Activated T-helper 1 cell treated with anti-CD3 and anti-CD28 coated beads, Interleukin-12 subunit alpha, Interleukin-12 subunit beta, Interleukin-2, Interleukin-4 antibody, amounts not matched to agents 30 ng/mL and 10 ng/mL and 1 ng/mL, durations not matched to agents 14 hours and 24 hours and 36 hours (primary cell): ENCODE measurements around the gene HAPLN3. TPM values are rescaled to one million over a fixed set of nuclear protein-coding genes. Genes with fewer than 3 reads are reported as not detected.

Experiments used
- DNase-seq: peaks from one replicate; pipeline ENCODE4 v3.0.0; 2021; ENCODE audit warnings: low spot score
- H3K27ac Mint-ChIP-seq: one replicate; pipeline ENCODE4 v1.8.0; 2021; ENCODE audit warnings: mild to moderate bottlenecking, mixed read lengths
- H3K27me3 Mint-ChIP-seq: one replicate; pipeline ENCODE4 v1.8.0; 2022; ENCODE audit warnings: mild to moderate bottlenecking, moderate library complexity, mixed read lengths; ENCODE audit not compliant: insufficient read depth
- H3K36me3 Mint-ChIP-seq: one replicate; pipeline ENCODE4 v1.8.0; 2021; ENCODE audit warnings: low read depth, mixed read lengths
- H3K4me1 Mint-ChIP-seq: one replicate; pipeline ENCODE4 v1.8.0; 2021; ENCODE audit warnings: low read depth, mixed read lengths
- H3K4me3 Mint-ChIP-seq: one replicate; pipeline ENCODE4 v1.8.0; 2021; ENCODE audit warnings: mild to moderate bottlenecking, moderate library complexity, mixed read lengths
- H3K9me3 Mint-ChIP-seq: one replicate; pipeline ENCODE4 v1.8.0; 2021; ENCODE audit warnings: mixed read lengths
- intact Hi-C: fragments of 100-400 bp; cut with micrococcal nuclease; formaldehyde crosslinking; loops from one replicate; pipeline ENCODE4 v1.15.1; 2024
- total RNA-seq: library from RNA; stranded (reverse); gene quantifications from 2 replicates; pipeline ENCODE4 v1.2.3, GENCODE V29; 2022

HAPLN3 gene
- total RNA-seq, 1 donor from 2014 or later, result 85.8 TPM

- Mint-ChIP-seq H3K9me3 (no peaks in the 10 kb centered on the region), H3K36me3 (no peaks in the 10 kb centered on the region), H3K27me3 (peaks cover 3% of the 10 kb centered on the region), H3K4me3 (no peak overlapping the region), H3K27ac (no peak overlapping the region), H3K4me1 (no peaks in the 10 kb centered on the region)
- DNase-seq, result no peak
- intact Hi-C loops, result no loop called here
These were observed 31.9 kb downstream of the HAPLN3 start for GRCh38 chr15:88863412-88863811.

GRCh38 chr15:88860212-88860611, 35.1 kb downstream of the HAPLN3 start:
- H3K4me3 Mint-ChIP-seq, result no peak overlapping the region
- no peak for DNase-seq
- peaks cover 3% of the 10 kb centered on the region for H3K27me3 Mint-ChIP-seq
- intact Hi-C loops, result no loop called here
- H3K27ac Mint-ChIP-seq, result no peak overlapping the region
- no peaks in the 10 kb centered on the region for H3K36me3 Mint-ChIP-seq
- H3K9me3 Mint-ChIP-seq, result peaks cover under 1% of the 10 kb centered on the region
- H3K4me1 Mint-ChIP-seq, result no peaks in the 10 kb centered on the region

DNA sequence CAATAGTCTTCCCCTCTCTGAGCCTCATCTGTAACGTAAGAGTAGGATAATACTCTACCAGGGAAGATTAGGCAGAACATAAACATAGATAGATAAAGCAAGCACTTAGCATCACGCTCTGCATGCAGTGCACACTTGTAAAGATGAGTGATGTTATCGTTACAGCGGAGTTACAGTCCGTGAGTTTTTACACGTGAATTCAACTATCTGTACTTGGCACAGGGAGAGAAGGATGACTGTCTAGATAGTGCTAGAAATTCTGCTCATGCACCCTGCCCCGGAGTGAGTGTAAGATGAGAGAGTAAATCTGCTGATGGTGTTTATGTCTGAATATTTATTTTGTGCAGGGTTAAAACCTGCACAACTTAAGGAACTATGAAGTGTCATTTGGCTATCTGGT, 35.8 kb downstream of the HAPLN3 start:
- no peak overlapping the region for H3K27ac Mint-ChIP-seq
- intact Hi-C loops, result no loop called here
- H3K4me1 Mint-ChIP-seq, result no peaks in the 10 kb centered on the region
- peaks cover 7% of the 10 kb centered on the region for H3K9me3 Mint-ChIP-seq
- peaks cover 3% of the 10 kb centered on the region for H3K27me3 Mint-ChIP-seq
- no peak for DNase-seq
- no peaks in the 10 kb centered on the region for H3K36me3 Mint-ChIP-seq
- H3K4me3 Mint-ChIP-seq, result no peak overlapping the region

DNA sequence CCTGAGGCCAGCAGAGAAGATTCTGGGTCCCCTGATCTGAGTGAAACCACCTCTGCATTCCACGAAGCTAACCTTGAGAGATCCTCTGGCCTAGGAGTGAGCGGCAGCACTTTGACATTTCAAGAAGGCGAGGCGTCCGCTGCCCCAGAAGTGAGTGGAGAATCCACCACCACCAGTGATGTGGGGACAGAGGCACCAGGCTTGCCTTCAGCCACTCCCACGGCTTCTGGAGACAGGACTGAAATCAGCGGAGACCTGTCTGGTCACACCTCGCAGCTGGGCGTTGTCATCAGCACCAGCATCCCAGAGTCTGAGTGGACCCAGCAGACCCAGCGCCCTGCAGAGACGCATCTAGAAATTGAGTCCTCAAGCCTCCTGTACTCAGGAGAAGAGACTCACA, 36.4 kb downstream of the HAPLN3 start:
- H3K4me1 Mint-ChIP-seq, result no peaks in the 10 kb centered on the region
- no peak for DNase-seq
- peaks cover 3% of the 10 kb centered on the region for H3K27me3 Mint-ChIP-seq
- H3K9me3 Mint-ChIP-seq, result peaks cover 9% of the 10 kb centered on the region
- H3K27ac Mint-ChIP-seq, result no peak overlapping the region
- no peak overlapping the region for H3K4me3 Mint-ChIP-seq
- intact Hi-C loops, result no loop called here
- H3K36me3 Mint-ChIP-seq, result no peaks in the 10 kb centered on the region

GRCh38 chr15:88852476-88852875, 42.9 kb downstream of the HAPLN3 start:
- intact Hi-C loops, result no loop called here
- Mint-ChIP-seq H3K9me3 (peaks cover 12% of the 10 kb centered on the region), H3K27ac (no peak overlapping the region), H3K4me1 (no peaks in the 10 kb centered on the region), H3K4me3 (no peak overlapping the region), H3K36me3 (no peaks in the 10 kb centered on the region), H3K27me3 (no peaks in the 10 kb centered on the region)
- DNase-seq, result no peak

GRCh38 chr15:88849376-88850072, 45.8 kb downstream of the HAPLN3 start:
- H3K36me3 Mint-ChIP-seq, result no peaks in the 10 kb centered on the region
- no peaks in the 10 kb centered on the region for H3K27me3 Mint-ChIP-seq
- H3K4me1 Mint-ChIP-seq, result peaks cover 7% of the 10 kb centered on the region
- no peak overlapping the region for H3K27ac Mint-ChIP-seq
- H3K9me3 Mint-ChIP-seq, result peaks cover 5% of the 10 kb centered on the region
- H3K4me3 Mint-ChIP-seq, result no peak overlapping the region
- intact Hi-C loops, result no loop called here
- no peak for DNase-seq

GRCh38 chr15:88848203-88848602, 47.1 kb downstream of the HAPLN3 start:
- Mint-ChIP-seq H3K27me3 (no peaks in the 10 kb centered on the region), H3K36me3 (no peaks in the 10 kb centered on the region), H3K4me3 (no peak overlapping the region), H3K9me3 (no peaks in the 10 kb centered on the region), H3K4me1 (peaks cover 9% of the 10 kb centered on the region), H3K27ac (no peak overlapping the region)
- intact Hi-C loops, result no loop called here
- DNase-seq, result no peak

GRCh38 chr15:88847144-88847543, 48.2 kb downstream of the HAPLN3 start:
- H3K4me3 Mint-ChIP-seq, result no peak overlapping the region
- peaks cover 9% of the 10 kb centered on the region for H3K4me1 Mint-ChIP-seq
- intact Hi-C loops, result no loop called here
- H3K36me3 Mint-ChIP-seq, result no peaks in the 10 kb centered on the region
- no peak for DNase-seq
- no peak overlapping the region for H3K27ac Mint-ChIP-seq
- no peaks in the 10 kb centered on the region for H3K9me3 Mint-ChIP-seq
- no peaks in the 10 kb centered on the region for H3K27me3 Mint-ChIP-seq

DNA sequence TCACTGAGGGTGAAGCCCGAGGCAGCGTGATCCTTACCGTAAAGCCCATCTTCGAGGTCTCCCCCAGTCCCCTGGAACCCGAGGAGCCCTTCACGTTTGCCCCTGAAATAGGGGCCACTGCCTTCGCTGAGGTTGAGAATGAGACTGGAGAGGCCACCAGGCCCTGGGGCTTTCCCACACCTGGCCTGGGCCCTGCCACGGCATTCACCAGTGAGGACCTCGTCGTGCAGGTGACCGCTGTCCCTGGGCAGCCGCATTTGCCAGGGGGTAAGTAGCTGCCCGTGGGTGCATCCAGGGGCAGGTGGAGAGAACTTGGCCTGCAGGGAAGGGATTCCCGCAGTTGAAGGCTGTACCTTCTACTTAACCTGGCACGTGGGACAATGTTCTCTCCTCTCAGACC, 49.7 kb downstream of the HAPLN3 start:
- Mint-ChIP-seq H3K27ac (no peak overlapping the region), H3K4me3 (no peak overlapping the region), H3K4me1 (peaks cover 9% of the 10 kb centered on the region), H3K27me3 (no peaks in the 10 kb centered on the region), H3K9me3 (no peaks in the 10 kb centered on the region), H3K36me3 (no peaks in the 10 kb centered on the region)
- DNase-seq, result no peak
- intact Hi-C loops, result no loop called here

DNA sequence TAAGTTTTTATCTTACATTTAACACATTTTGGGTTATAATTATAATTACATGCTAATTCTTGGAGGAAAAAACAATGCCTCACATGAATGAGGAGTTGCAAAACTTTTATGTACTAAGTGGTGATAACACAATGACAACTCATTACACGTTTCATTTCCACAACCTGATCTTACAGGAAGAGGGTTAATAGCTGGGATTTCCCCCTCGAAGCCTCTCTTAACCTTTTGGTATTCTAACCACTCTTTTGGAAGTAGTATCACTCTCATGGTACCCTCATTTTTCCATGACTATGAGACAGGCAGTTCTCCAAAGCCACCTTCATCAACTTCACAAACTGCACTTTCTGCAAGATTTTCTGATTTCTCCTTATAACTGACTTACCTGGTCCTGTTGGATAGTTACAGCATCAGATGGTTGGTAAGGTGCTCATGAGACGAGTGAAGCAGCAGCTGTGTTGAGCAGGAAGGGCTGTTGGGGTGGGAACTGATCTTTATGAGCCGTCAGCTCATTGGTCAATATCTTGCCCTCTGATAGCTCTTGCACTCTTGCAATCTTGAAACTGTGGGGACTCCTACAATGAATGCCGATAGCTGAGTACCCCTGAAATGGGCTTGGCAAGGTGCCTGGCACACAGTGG, 50.5 kb downstream of the HAPLN3 start:
- DNase-seq, result no peak
- Mint-ChIP-seq H3K4me1 (peaks cover 9% of the 10 kb centered on the region), H3K36me3 (no peaks in the 10 kb centered on the region), H3K4me3 (no peak overlapping the region), H3K27ac (no peak overlapping the region), H3K9me3 (no peaks in the 10 kb centered on the region), H3K27me3 (peaks cover 2% of the 10 kb centered on the region)
- intact Hi-C loops, result no loop called here

GRCh38 chr15:88843334-88843733, 52.0 kb downstream of the HAPLN3 start:
- intact Hi-C loops, result no loop called here
- no peaks in the 10 kb centered on the region for H3K9me3 Mint-ChIP-seq
- no peak for DNase-seq
- H3K27ac Mint-ChIP-seq, result no peak overlapping the region
- H3K27me3 Mint-ChIP-seq, result peaks cover 2% of the 10 kb centered on the region
- no peak overlapping the region for H3K4me3 Mint-ChIP-seq
- no peaks in the 10 kb centered on the region for H3K36me3 Mint-ChIP-seq
- peaks cover 9% of the 10 kb centered on the region for H3K4me1 Mint-ChIP-seq

GRCh38 chr15:88842156-88842555, 53.2 kb downstream of the HAPLN3 start:
- no peaks in the 10 kb centered on the region for H3K9me3 Mint-ChIP-seq
- no peaks in the 10 kb centered on the region for H3K36me3 Mint-ChIP-seq
- peaks cover 2% of the 10 kb centered on the region for H3K27me3 Mint-ChIP-seq
- no peak overlapping the region for H3K27ac Mint-ChIP-seq
- intact Hi-C loops, result no loop called here
- peaks cover 9% of the 10 kb centered on the region for H3K4me1 Mint-ChIP-seq
- no peak for DNase-seq
- H3K4me3 Mint-ChIP-seq, result no peak overlapping the region

DNA sequence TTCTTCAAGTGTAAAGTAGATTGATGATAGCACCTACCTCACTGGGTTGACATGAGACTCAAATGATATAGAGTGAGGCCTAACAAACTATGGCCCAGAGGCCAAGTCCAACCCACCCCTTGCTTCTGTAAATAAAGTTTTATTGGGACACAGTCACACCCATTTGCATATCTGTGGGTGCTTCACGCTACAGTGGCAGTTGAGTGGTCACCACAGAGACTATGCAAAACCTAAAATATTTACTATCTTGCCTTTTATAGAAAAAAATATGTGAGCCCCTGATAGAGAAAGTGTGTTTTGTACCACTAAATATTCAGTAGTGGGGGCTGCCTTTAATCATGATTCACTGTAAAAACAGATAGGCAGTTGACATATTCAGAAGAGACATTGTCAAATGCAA, 54.1 kb downstream of the HAPLN3 start:
- no peaks in the 10 kb centered on the region for H3K9me3 Mint-ChIP-seq
- DNase-seq, result no peak
- no peak overlapping the region for H3K27ac Mint-ChIP-seq
- H3K4me1 Mint-ChIP-seq, result peaks cover 9% of the 10 kb centered on the region
- intact Hi-C loops, result no loop called here
- H3K36me3 Mint-ChIP-seq, result no peaks in the 10 kb centered on the region
- H3K27me3 Mint-ChIP-seq, result peaks cover 2% of the 10 kb centered on the region
- H3K4me3 Mint-ChIP-seq, result no peak overlapping the region
